ENCODE results near the gene CAMKMT. TPM values are rescaled to one million over a fixed set of nuclear protein-coding genes. Genes with fewer than 3 reads are reported as not detected.

The CAMKMT gene
- total RNA-seq, 6 experiments from 2014 or later: 5.1 to 8.6 (median 7.0) TPM

DNA sequence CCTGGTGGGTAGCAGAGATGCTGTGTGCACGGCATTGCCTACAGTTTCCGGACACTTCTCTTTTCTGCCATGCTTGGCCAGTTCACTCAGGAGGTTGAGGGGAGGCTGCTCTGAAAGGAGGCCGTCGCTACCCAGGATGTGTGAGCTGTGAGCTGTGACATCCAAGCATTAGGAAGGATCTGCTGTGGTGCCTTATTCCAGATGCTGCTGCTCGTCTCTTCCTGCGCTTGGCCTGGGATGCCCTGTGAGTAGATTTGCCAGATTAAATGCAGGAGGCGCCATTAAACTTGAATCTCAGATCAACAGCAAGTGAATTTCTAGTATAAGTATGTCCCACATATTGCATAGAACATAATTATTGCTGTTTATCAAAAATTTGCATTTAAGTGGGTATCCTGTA lies 455.5 kb downstream of the CAMKMT start:
- Mint-ChIP-seq H3K27ac (no peak overlapping the region), H3K36me3 (ENCODE audit: low read depth) (no peaks in the 10 kb centered on the region), H3K4me3 (no peak overlapping the region), H3K27me3 (ENCODE audit: insufficient read depth) (peaks cover 24% of the 10 kb centered on the region), H3K4me1 (ENCODE audit: low read depth) (no peaks in the 10 kb centered on the region), H3K9me3 (no peaks in the 10 kb centered on the region)
- no peak for DNase-seq
- TF ChIP-seq CTCF (IDR thresholded peaks at IDR 0.05): no peak

GRCh38 chr2:44817673-44818335 lies 456.1 kb downstream of the CAMKMT start:
- Mint-ChIP-seq H3K4me3 (no peak overlapping the region), H3K27me3 (ENCODE audit: insufficient read depth) (peaks cover 22% of the 10 kb centered on the region), H3K9me3 (no peaks in the 10 kb centered on the region), H3K4me1 (ENCODE audit: low read depth) (no peaks in the 10 kb centered on the region), H3K36me3 (ENCODE audit: low read depth) (no peaks in the 10 kb centered on the region), H3K27ac (no peak overlapping the region)
- no peak for TF ChIP-seq CTCF (IDR thresholded peaks at IDR 0.05)
- DNase-seq: no peak

DNA sequence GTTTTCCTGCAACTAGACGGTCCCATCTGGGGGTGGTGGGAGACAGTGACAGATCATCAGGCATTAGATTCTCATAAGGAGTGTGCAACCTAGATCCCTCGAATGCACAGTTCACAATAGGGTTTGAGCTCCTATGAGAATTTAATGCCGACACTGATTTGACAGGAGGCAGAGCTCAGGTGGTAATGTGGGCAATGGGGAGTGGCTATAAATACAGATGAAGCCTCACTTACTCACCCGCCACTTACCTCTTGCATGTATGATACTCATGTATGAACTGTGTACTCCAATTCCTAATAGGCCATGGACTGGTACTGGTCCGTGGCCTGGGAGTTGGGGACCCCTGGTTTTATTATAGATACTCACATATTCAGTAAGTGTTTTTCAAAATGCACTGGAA lies 457.3 kb downstream of the CAMKMT start:
- no peak for TF ChIP-seq CTCF (IDR thresholded peaks at IDR 0.05)
- peaks cover 22% of the 10 kb centered on the region for H3K27me3 Mint-ChIP-seq (ENCODE audit: insufficient read depth)
- no peaks in the 10 kb centered on the region for H3K9me3 Mint-ChIP-seq
- no peak for DNase-seq
- no peak overlapping the region for H3K27ac Mint-ChIP-seq
- H3K4me1 Mint-ChIP-seq (ENCODE audit: low read depth): no peaks in the 10 kb centered on the region
- H3K36me3 Mint-ChIP-seq (ENCODE audit: low read depth): no peaks in the 10 kb centered on the region
- H3K4me3 Mint-ChIP-seq: no peak overlapping the region

GRCh38 chr2:44821500-44821899 lies 459.8 kb downstream of the CAMKMT start:
- H3K36me3 Mint-ChIP-seq (ENCODE audit: low read depth): no peaks in the 10 kb centered on the region
- no peak overlapping the region for H3K4me3 Mint-ChIP-seq
- H3K27ac Mint-ChIP-seq: no peak overlapping the region
- DNase-seq: no peak
- no peaks in the 10 kb centered on the region for H3K9me3 Mint-ChIP-seq
- H3K27me3 Mint-ChIP-seq (ENCODE audit: insufficient read depth): peaks cover 17% of the 10 kb centered on the region
- TF ChIP-seq CTCF (IDR thresholded peaks at IDR 0.05): no peak
- no peaks in the 10 kb centered on the region for H3K4me1 Mint-ChIP-seq (ENCODE audit: low read depth)

DNA sequence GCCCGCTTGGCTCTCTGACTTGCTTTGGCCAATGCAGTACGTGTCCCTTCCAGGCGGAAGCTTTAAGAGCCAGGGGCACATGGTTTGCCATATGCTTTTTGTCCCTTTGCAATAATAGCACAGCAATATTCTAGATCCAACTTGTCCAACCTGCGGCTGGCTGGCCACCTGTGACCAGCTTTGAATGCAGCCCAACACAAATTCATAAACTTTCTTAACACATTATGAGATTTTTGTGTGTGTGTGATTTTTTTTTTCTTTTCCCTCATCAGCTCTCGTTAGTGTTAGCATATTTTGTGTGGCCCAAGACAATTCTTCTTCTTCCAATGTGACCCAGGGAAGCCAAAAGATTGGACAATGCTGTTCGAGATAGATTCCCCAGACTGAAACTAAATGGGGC lies 460.4 kb downstream of the CAMKMT start:
- Mint-ChIP-seq H3K27ac (no peak overlapping the region), H3K4me1 (ENCODE audit: low read depth) (no peaks in the 10 kb centered on the region), H3K9me3 (no peaks in the 10 kb centered on the region), H3K4me3 (no peak overlapping the region), H3K36me3 (ENCODE audit: low read depth) (no peaks in the 10 kb centered on the region), H3K27me3 (ENCODE audit: insufficient read depth) (peaks cover 12% of the 10 kb centered on the region)
- DNase-seq: no peak
- no peak for TF ChIP-seq CTCF (IDR thresholded peaks at IDR 0.05)

Other genes starting within 250 kb of the CAMKMT start
- 10 to 100 TPM; 22.8 to 31.6 (median 27.1) TPM for gene PPM1B, start 193.1 kb upstream of the CAMKMT start, total RNA-seq (2021; fragmentation: NEBNext Ultra II Directional; extraction: Animal tissue kit (Norgen Biotek cat#: 25700))
- under 1 TPM in 2 of 6 experiments, not detected in 4; 0.07 to 0.09 TPM for gene SLC3A1, start 86.5 kb upstream of the CAMKMT start, total RNA-seq (2021; fragmentation: NEBNext Ultra II Directional; extraction: Animal tissue kit (Norgen Biotek cat#: 25700))
- gene PREPL, start 453 bp upstream of the CAMKMT start, total RNA-seq (2021; fragmentation: NEBNext Ultra II Directional; extraction: Animal tissue kit (Norgen Biotek cat#: 25700)): 10 to 100 TPM; 51.5 to 67.1 (median 55.6) TPM